Subcutaneous adipose tissue (tissue), 4 donors: ENCODE measurements around the gene LBP. TPM values are rescaled to one million over a fixed set of nuclear protein-coding genes. Genes with fewer than 3 reads are reported as not detected.

ENCODE experiments used
- CTCF ChIP-seq: fragments of 450-650 bp; IDR thresholded peaks from one replicate; pipeline ENCODE4 v1.5.1; 2016; ENCODE audit warnings: low read depth, mild to moderate bottlenecking, control low read depth, antibody characterized with exemption, moderate library complexity
- total RNA-seq, 4 donors: library from RNA; depleted of rRNA; stranded (reverse); fragments of >200 nt; gene quantifications; one replicate each; pipeline ENCODE4 v1.1.0, GENCODE V29; 2016

The LBP gene
- total RNA-seq, 4 donors from 2014 or later = 2.6 to 34.4 (median 15.3) TPM

DNA sequence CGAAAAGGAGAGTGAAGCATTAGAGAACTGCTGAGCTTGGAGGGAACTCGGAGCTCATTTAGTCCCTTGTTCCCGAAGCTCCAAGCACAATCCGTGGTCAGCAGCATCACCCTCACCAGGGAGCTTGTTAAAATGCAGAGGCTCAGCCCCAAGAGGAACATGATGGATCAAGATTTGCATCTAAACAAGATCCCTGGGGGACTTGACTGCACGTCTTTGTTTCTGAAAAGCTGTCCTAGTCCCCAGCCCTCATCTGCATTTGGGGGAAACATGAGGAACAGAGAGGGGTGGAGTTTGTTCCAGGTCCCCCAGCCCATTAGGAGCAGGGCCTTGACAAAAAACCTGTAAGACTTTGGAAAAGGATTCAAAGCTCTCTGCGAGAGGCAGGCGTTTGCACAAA lies 4.1 kb upstream of the LBP start:
- TF ChIP-seq CTCF = no peak

DNA sequence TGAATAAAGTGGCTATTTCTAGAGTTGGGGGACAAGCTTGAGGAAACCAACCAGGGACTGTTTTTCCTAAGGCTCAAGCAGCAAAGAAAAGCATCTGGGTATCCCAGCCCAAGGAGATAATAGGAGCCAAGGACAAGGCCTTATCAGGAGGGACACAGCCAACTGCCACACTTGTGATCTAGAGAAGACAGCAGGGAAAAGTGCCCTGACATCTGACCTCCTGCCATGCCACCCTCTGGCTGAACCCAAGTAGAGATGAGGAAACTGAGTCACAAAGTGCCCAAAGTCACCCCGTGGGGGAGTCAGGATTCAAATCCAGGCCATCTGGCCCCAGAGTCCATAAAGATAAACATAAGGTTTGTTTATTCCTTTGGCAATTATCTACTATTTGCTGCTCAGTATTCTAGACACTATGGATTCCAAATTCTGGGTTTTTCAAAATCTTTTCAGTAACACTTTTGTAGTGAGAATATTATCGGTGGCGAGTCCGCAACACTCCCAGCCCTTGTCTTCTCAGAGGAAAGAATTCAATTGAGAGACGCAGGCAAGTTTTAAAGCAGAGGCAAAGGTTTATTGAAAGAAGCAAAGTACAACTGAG lies 3.5 kb upstream of the LBP start:
- TF ChIP-seq CTCF = no peak

- no peak for TF ChIP-seq CTCF
These were observed 2.8 kb upstream of the LBP start for GRCh38 chr20:38343311-38344106.

DNA sequence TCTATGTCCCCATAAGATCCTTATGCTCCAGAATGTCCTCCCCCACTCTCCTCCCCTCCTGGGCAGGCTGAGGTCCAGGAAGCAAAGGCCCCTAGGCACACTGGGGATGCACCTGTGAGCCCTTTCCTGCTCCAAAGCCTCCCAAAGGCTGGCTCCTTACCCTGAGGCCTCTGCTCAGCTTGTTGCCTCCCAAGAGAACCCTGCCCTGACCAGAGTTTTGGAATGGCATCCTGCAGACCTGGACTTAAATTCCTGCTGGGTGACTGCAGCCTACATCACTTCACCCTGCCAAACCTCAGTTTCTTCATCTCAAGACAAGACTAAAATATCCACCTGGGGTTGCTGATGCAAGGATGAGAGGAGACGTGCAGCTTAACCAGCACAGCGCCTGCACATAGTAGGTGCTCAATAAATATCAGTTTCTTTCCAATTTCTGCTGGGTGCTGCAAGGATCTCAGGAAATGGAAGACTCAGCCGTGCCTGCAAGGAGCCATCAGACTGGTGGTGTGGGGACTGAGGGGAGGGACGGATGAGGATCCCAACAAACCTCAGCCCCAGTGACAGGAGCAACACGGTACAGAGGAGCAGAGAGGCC lies 2.1 kb upstream of the LBP start:
- TF ChIP-seq CTCF = no peak

- no peak for TF ChIP-seq CTCF
These were observed 639 bp upstream of the LBP start for GRCh38 chr20:38345643-38346042.

GRCh38 chr20:38346741-38347140 lies 459 bp downstream of the LBP start:
- no peak for TF ChIP-seq CTCF

- TF ChIP-seq CTCF = no peak
These were observed 3.6 kb downstream of the LBP start for GRCh38 chr20:38349856-38350255.
